Common myeloid progenitor, CD34-positive (primary cell): Measurements from ENCODE around the gene PAQR8.

Experiments
- CTCF ChIA-PET: fragments of 350-600 bp; sonication (Branson Sonifier 250); formaldehyde crosslinking; loops from one replicate; lab custom pipeline; 2021; ENCODE audit warnings: antibody characterized with exemption; lab: Charles Lee
- POLR2A ChIA-PET: fragments of 350-600 bp; sonication (Branson Sonifier 250); formaldehyde crosslinking; loops from one replicate; lab custom pipeline; 2021; ENCODE audit warnings: antibody characterized with exemption; lab: Charles Lee
- DNase-seq, 3 donors: peaks; one replicate each; pipeline versions ENCODE4 v3.0.0 to v3.0.0-alpha.2; 2013
- H3K27ac ChIP-seq, 2 experiments: 1 replicate in 1 of 2; 2 replicates in 1 of 2; pipeline ENCODE4 v1.7.0; 2013; ENCODE audit warnings: inconsistent platforms in 2 of 2, low read length in 2 of 2, mild to moderate bottlenecking in 2 of 2, low read depth in 1 of 2, moderate library complexity in 1 of 2; ENCODE audit not compliant: severe bottlenecking in 2 of 2, insufficient read depth in 1 of 2, poor library complexity in 1 of 2
- H3K27me3 ChIP-seq, 5 experiments: replicated peaks in 2 of 5; 1 replicate in 3 of 5; 2 replicates in 2 of 5; pipeline versions ENCODE4 v1.6.1 to v1.7.0; 2013; ENCODE audit warnings: low read length in 4 of 5, mild to moderate bottlenecking in 2 of 5, moderate library complexity in 2 of 5, inconsistent platforms in 1 of 5; ENCODE audit not compliant: insufficient read depth in 5 of 5, control insufficient read depth in 4 of 5
- H3K36me3 ChIP-seq, 4 experiments: 1 replicate in 2 of 4; 2 replicates in 2 of 4; pipeline versions ENCODE4 v1.6.1 to v1.7.0; 2013; ENCODE audit warnings: low read length in 3 of 4, control low read depth in 1 of 4, mild to moderate bottlenecking in 1 of 4; ENCODE audit not compliant: control insufficient read depth in 4 of 4, insufficient read depth in 4 of 4
- H3K4me1 ChIP-seq, 4 experiments: 1 replicate in 3 of 4; 2 replicates in 1 of 4; pipeline versions ENCODE4 v1.6.1 to v1.7.1; 2013; ENCODE audit warnings: low read length in 3 of 4, mild to moderate bottlenecking in 3 of 4, control low read depth in 1 of 4, inconsistent platforms in 1 of 4, moderate library complexity in 1 of 4; ENCODE audit not compliant: control insufficient read depth in 4 of 4, insufficient read depth in 4 of 4; ENCODE audit errors: control extremely low read depth in 1 of 4
- H3K4me3 ChIP-seq, 7 experiments: 1 replicate in 4 of 7; 2 replicates in 3 of 7; pipeline versions ENCODE4 v1.5.1 to v1.7.0; 2013; ENCODE audit warnings: mild to moderate bottlenecking in 7 of 7, low read length in 6 of 7, moderate library complexity in 6 of 7, inconsistent platforms in 2 of 7, low read depth in 2 of 7, control low read depth in 1 of 7; ENCODE audit not compliant: insufficient read depth in 4 of 7, control insufficient read depth in 1 of 7; ENCODE audit errors: extremely low read depth in 1 of 7
- H3K9me3 ChIP-seq, 5 experiments: 1 replicate in 4 of 5; 2 replicates in 1 of 5; pipeline versions ENCODE4 v1.6.1 to v1.7.1; 2013; ENCODE audit warnings: low read length in 4 of 5, mild to moderate bottlenecking in 2 of 5, inconsistent platforms in 1 of 5, low read depth in 1 of 5, moderate library complexity in 1 of 5; ENCODE audit not compliant: control insufficient read depth in 4 of 5, insufficient read depth in 2 of 5; ENCODE audit errors: control extremely low read depth in 1 of 5
- WGBS: methylation state at CpG from one replicate; pipeline ENCODE4 v1.1.5; 2013; ENCODE audit not compliant: insufficient coverage; 5-methylcytosine and 5-hydroxymethylcytosine counted together

PAQR8 gene

DNA sequence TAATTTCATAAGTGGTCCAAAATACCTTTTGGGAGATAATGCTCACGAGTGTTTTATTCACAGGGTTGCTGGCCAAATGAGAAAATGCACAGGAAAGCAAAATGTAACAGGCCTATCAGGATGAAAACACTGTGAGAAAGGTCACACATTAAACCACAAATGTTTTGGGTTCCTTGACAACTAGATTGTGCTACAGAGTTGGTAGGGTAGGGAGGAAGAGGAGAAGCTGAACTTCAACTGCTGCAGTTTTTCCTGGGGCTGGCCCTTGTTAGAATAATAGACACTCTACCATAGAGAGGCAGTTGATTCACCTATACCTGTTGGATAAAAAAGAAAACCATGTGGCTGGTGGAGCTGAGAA lies 28.1 kb upstream of the PAQR8 start:
- ChIA-PET CTCF (interaction anchor here (1.2 to 1.6 kb wide), 5 partner anchors 9 to 28 kb away, joined by 3 to 4 read pairs (median 3); partner anchors contain the start of gene PAQR8), POLR2A (no interaction called here)
- 0% methylated on average over 1 of the region's 1 CpG for WGBS
- Histone ChIP-seq H3K27ac (peak overlapping the region in 1 of 2 experiments; percentile 17), H3K4me3 (no peak overlapping the region), H3K9me3 (no peaks in the 10 kb centered on the region), H3K36me3 (no peaks in the 10 kb centered on the region), H3K4me1 (peaks cover 8 to 24% (median 16%) of the 10 kb centered on the region in 4 experiments), H3K27me3 (no peaks in the 10 kb centered on the region)
- peak in 2 of 3 donors; percentile 31 to 35 for DNase-seq

DNA sequence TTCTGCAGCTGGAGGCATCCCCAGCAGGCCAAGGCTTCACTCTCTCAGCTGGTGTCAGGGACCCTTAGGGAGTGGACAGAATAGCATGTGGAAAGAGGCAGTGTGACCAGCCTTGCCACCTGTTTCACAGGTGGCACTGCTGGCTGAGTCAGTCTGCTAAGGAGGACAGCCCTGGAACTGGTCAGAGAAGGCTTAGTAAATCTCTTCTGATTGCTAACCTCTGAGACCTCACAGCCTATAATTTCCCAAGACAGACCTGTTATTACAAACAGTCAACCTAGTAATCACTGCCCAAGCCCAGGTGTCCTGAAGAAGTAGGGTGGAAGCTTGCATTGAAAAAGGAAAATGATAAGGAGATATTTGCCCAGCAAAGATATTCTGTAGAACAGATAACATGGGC lies 26.4 kb upstream of the PAQR8 start:
- peaks cover 9 to 27% (median 13%) of the 10 kb centered on the region in 4 experiments for H3K4me1 ChIP-seq
- H3K9me3 ChIP-seq: no peaks in the 10 kb centered on the region
- DNase-seq: no peak
- no peak overlapping the region for H3K27ac ChIP-seq
- POLR2A ChIA-PET: no interaction called here
- no peaks in the 10 kb centered on the region for H3K36me3 ChIP-seq
- CTCF ChIA-PET: no interaction called here
- no peak overlapping the region for H3K4me3 ChIP-seq
- H3K27me3 ChIP-seq: no peaks in the 10 kb centered on the region

DNA sequence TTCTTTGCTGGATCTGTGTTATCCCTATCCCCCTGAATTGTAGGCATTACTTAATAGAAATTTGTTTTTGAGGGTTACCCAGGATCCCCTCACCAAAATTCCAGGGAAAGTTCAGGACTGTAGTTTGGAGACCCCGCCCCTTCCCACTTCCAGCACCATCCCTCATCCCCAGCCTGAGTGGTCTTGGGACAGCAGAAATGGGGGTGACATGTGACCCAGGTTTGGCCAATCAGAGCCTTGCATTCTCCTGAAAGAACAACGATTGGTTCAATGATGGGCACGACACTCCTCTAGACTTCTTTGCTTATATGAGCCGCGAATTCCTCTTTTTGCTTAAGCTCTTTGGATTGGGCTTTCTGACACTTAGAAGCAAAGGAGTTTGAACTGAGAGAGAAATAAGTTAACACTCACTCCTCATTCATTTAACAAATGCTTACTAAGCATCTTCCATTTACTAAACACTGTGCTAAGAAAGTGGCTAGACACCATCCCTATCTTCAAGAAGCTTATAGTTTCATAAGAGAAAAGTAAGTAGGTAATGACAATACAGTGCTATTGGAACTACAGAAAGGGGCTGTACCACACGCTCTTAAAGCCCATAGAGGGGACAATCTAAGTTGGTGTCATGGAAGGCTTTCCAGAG lies 24.9 kb upstream of the PAQR8 start:
- DNase-seq: no peak
- 98% methylated on average over 5 of the region's 6 CpGs for WGBS
- H3K4me1 ChIP-seq: peaks cover 13 to 40% (median 20%) of the 10 kb centered on the region in 4 experiments
- no peak overlapping the region for H3K4me3 ChIP-seq
- H3K9me3 ChIP-seq: no peaks in the 10 kb centered on the region
- H3K27me3 ChIP-seq: no peaks in the 10 kb centered on the region
- POLR2A ChIA-PET: no interaction called here
- CTCF ChIA-PET: interaction anchor here (0.9 to 1.8 kb wide), 7 partner anchors 14 to 63 kb away, joined by 3 to 5 read pairs (median 3); no protein-coding TSS in a partner anchor
- H3K27ac ChIP-seq: no peak overlapping the region
- H3K36me3 ChIP-seq: no peaks in the 10 kb centered on the region

DNA sequence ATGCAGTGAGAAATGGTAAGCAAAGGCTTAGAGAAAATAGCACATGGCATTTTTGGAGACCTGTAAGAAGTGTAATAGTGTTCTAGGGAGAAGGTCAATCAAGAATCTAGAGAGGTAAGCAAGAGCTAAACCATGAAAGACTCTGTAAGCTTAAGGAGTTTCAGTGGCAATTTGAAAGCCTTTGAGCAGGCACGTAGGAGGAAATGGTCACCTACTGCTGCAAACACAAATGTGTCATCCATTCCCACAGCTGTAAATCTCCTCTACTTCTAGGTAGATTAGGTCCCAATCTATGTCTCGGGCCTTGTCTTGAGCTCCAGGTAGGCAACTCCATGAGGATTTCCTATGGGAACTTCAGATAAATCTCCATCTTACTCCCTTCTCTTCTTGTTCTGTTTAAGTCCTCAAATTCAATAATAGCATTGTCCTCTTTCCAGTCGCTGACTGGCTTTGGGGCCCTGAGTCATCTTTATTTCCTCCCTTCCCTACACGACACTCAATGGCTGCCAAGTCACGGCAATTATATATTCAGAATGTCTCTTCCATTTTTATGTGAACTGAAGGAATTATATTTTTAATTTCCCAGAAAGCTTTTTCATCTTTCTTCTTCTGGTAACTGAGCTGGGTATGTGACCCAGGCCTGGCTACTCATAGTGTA lies 24.2 kb upstream of the PAQR8 start:
- 100% methylated on average over 2 of the region's 5 CpGs for WGBS
- no peaks in the 10 kb centered on the region for H3K36me3 ChIP-seq
- CTCF ChIA-PET: interaction anchor here (0.9 to 1.8 kb wide), 7 partner anchors 13 to 63 kb away, joined by 3 to 5 read pairs (median 3); no protein-coding TSS in a partner anchor
- no peak overlapping the region for H3K4me3 ChIP-seq
- no peak overlapping the region for H3K27ac ChIP-seq
- POLR2A ChIA-PET: no interaction called here
- H3K4me1 ChIP-seq: peaks cover 15 to 43% (median 22%) of the 10 kb centered on the region in 4 experiments
- no peaks in the 10 kb centered on the region for H3K9me3 ChIP-seq
- H3K27me3 ChIP-seq: no peaks in the 10 kb centered on the region
- no peak for DNase-seq

DNA sequence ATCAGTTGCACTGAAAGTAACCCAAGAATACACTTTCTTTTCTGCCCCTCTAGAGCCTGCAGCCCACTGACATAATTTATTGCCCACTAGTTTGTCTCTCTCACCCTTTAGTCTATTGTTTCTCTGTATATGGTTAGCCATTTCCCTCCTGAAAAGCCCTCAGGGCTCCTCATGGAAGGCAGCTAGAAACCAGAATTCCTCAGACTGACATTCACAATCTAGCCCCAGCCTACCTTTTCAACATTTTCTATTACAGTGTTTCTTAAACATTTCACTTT lies 21.4 kb upstream of the PAQR8 start:
- no peaks in the 10 kb centered on the region for H3K27me3 ChIP-seq
- no peaks in the 10 kb centered on the region for H3K9me3 ChIP-seq
- H3K4me1 ChIP-seq: peaks cover 7 to 34% (median 12%) of the 10 kb centered on the region in 4 experiments
- no peak overlapping the region for H3K4me3 ChIP-seq
- H3K36me3 ChIP-seq: no peaks in the 10 kb centered on the region
- no peak overlapping the region for H3K27ac ChIP-seq
- no peak for DNase-seq
- POLR2A ChIA-PET: no interaction called here
- CTCF ChIA-PET: interaction anchor here (0.9 to 1.9 kb wide), 2 partner anchors 11 to 716 kb away, joined by 3 to 5 read pairs; no protein-coding TSS in a partner anchor

DNA sequence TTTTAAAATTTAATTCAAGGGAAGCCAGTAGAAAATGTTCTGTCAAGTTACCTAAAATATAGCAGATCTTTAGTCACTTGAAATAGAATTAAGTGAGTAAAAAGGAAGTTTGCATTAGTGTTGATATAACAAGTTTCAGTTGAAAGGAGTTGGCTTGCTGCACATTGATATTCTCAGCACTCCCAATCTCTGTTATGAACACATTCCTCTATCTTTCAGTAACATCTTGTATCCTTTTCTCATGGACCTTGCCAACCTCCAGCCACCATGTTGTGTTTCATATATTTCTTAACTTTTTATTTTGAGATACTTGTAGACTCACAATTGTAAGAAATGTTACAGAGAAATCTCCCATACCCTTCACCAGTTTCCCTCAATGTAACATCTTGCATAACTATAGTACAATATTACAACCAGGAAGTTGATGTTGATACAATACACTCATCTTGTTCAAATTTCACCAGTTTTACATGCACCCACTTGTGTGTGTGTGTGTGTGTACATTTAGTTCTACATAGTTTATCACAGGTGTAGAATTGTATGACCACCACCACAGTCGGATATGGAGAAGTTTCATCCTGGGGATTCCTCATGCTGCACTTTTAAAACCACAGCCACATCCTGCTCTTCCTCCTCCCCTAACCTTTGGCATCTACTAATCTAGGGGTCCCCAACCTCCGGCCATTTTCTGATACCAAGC lies 20.2 kb upstream of the PAQR8 start:
- 13% methylated on average over 1 of the region's 2 CpGs for WGBS
- H3K9me3 ChIP-seq: no peaks in the 10 kb centered on the region
- H3K27ac ChIP-seq: no peak overlapping the region
- peak in 2 of 3 donors; percentile 53 to 83 for DNase-seq
- CTCF ChIA-PET: interaction anchor here (1.0 to 1.9 kb wide), 7 partner anchors 8 to 28 kb away, joined by 3 to 5 read pairs (median 3); partner anchors contain the start of gene PAQR8
- H3K4me1 ChIP-seq: peaks cover 7 to 34% (median 12%) of the 10 kb centered on the region in 4 experiments
- no peaks in the 10 kb centered on the region for H3K36me3 ChIP-seq
- H3K4me3 ChIP-seq: no peak overlapping the region
- H3K27me3 ChIP-seq: no peaks in the 10 kb centered on the region
- POLR2A ChIA-PET: no interaction called here

DNA sequence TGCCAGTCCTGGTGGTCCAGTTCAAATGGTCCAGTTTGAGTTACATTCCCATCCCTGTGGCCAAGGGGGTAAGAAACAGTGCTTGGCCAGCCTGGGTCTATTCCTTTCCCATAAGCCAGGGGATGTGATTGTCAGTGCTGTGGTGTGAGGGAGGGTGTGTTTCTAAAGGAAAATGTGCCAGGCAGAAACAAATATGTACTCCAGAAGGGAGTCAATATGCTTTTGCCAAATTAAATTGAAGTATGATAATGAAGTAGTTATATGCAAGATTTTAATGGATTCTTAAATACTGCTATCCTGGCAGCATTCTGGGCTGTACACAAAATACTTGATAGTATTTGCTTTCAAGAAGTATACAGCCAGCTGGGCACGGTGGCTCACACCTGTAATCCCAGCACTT lies 16.6 kb upstream of the PAQR8 start:
- peaks cover 7 to 18% (median 10%) of the 10 kb centered on the region in 4 experiments for H3K4me1 ChIP-seq
- no peak overlapping the region for H3K27ac ChIP-seq
- ChIA-PET POLR2A (no interaction called here), CTCF (no interaction called here)
- no peaks in the 10 kb centered on the region for H3K36me3 ChIP-seq
- WGBS: 100% methylated on average over 1 of the region's 1 CpG
- no peaks in the 10 kb centered on the region for H3K27me3 ChIP-seq
- no peak for DNase-seq
- H3K4me3 ChIP-seq: no peak overlapping the region
- no peaks in the 10 kb centered on the region for H3K9me3 ChIP-seq
